Measurements from ENCODE around the gene LRRN3. TPM values are rescaled to one million over a fixed set of nuclear protein-coding genes. Genes with fewer than 3 reads are reported as not detected.

The LRRN3 gene
- total and polyA plus RNA-seq, 2 of the 8 experiments (the other 6 are each of a cell fraction or from before 2014, with no cell fraction given): 0.20 to 0.32 TPM

DNA sequence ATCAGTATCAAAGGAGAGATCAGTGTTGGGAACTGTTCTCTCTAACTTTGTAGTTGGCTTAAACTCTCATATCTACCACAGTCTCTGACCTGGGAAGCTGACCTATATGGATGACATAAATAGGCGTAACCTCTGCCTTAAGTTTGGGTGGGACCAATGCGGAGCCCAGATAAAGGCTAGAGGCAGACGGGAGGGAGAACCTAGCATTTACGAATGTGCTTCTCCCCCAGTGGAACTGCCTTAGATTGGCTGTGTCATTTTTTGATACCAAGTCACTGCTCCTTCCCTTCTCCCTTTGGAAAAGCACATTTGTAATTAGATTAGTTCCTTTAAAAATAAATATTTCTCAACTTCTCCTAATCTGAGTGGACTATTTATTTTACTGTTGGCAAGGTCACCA lies 23.7 kb upstream of the LRRN3 start:
- H3K9ac ChIP-seq (replicated peaks in 1 of 4; ENCODE audit: extremely low read depth in 1 of 4, low read depth in 3 of 4, low read length in 3 of 4): no peak overlapping the region
- no peak overlapping the region for H3K27ac ChIP-seq (ENCODE audit: low read depth, low read length)
- DNase-seq (ENCODE audit: low read depth in 1 of 2, low spot score in 2 of 2) (no peak), FAIRE-seq (no peak)
- no peak overlapping the region for H3K14ac ChIP-seq (ENCODE audit: insufficient read length)
- H3K23me2 ChIP-seq (ENCODE audit: low read depth, low read length): no peaks in the 10 kb centered on the region
- no peak overlapping the region for H2BK12ac ChIP-seq (ENCODE audit: low read depth, low read length)
- H4K20me1 ChIP-seq (replicated peaks in 1 of 2; ENCODE audit: control insufficient read depth in 1 of 2, insufficient read depth in 2 of 2, low read length in 2 of 2): no peaks in the 10 kb centered on the region
- H3K4ac ChIP-seq (replicated peaks; ENCODE audit: insufficient read length, low read depth, low read length): no peak overlapping the region
- POLR2A ChIA-PET (ENCODE audit: partially characterized antibody): no interaction called here
- H2AFZ ChIP-seq (ENCODE audit: low read length): no peak overlapping the region
- no peak overlapping the region for H4K91ac ChIP-seq (replicated peaks; ENCODE audit: insufficient read length, low read length)
- H2AK5ac ChIP-seq (ENCODE audit: low read depth, low read length): no peak overlapping the region
- no peaks in the 10 kb centered on the region for H3K36me3 ChIP-seq (ENCODE audit: control insufficient read depth in 2 of 4, insufficient read depth in 4 of 4, low read length in 3 of 4)
- H2BK20ac ChIP-seq (ENCODE audit: low read length): no peak overlapping the region
- CTCF ChIA-PET (ENCODE audit: partially characterized antibody): no interaction called here
- no peaks in the 10 kb centered on the region for H3K79me2 ChIP-seq (ENCODE audit: control insufficient read depth in 1 of 2, insufficient read depth in 2 of 2, low read length in 2 of 2)
- no peaks in the 10 kb centered on the region for H3K4me1 ChIP-seq (replicated peaks in 1 of 4; ENCODE audit: control insufficient read depth in 3 of 4, insufficient read depth in 4 of 4, low read length in 3 of 4)
- no peak overlapping the region for H3K23ac ChIP-seq (ENCODE audit: insufficient read length)
- H2BK5ac ChIP-seq (ENCODE audit: low read depth, low read length): no peak overlapping the region
- H2BK120ac ChIP-seq (replicated peaks; ENCODE audit: low read depth, low read length): no peak overlapping the region
- H4K5ac ChIP-seq (ENCODE audit: insufficient read length, low read depth, low read length): no peak overlapping the region
- H3K79me1 ChIP-seq (ENCODE audit: low read depth, low read length): no peaks in the 10 kb centered on the region
- no peak overlapping the region for H3K4me2 ChIP-seq (ENCODE audit: insufficient read depth in 1 of 2, low read depth in 2 of 2, low read length in 2 of 2)
- H3K18ac ChIP-seq (ENCODE audit: extremely low read depth, low read length): no peak overlapping the region
- no peak overlapping the region for H2BK15ac ChIP-seq (ENCODE audit: low read length)
- no peak overlapping the region for H3K56ac ChIP-seq (replicated peaks; ENCODE audit: insufficient read length, low read depth, low read length)
- peaks cover 6 to 18% of the 10 kb centered on the region in 2 experiments; a peak in 3 of 4 replicates for H3K9me3 ChIP-seq (ENCODE audit: insufficient read depth in 2 of 2, low read depth in 1 of 2, low read length in 1 of 2)
- no peak overlapping the region for H3K4me3 ChIP-seq (ENCODE audit: extremely low read depth in 1 of 4, insufficient read depth in 2 of 4, low read depth in 3 of 4, low read length in 4 of 4)
- H4K8ac ChIP-seq (ENCODE audit: extremely low read depth, insufficient read depth, low read length): no peak overlapping the region
- 99% methylated on average over 4 of the region's 4 CpGs; no CpG with 5 or more reads in 1 of the 2 experiments for WGBS, 2 experiments (ENCODE audit: extremely low coverage in 1 of 2, insufficient coverage in 1 of 2, insufficient read length in 1 of 2, insufficient replicate concordance in 2 of 2, low coverage in 1 of 2, low lambda C conversion rate in 2 of 2, missing lambda C conversion rate in 1 of 2)
- H3K27me3 ChIP-seq (replicated peaks in 1 of 4; ENCODE audit: control insufficient read depth in 3 of 4, extremely low read depth in 1 of 4, insufficient read depth in 3 of 4, low read length in 3 of 4): no peaks in the 10 kb centered on the region
- TF ChIP-seq, protein P1, sequence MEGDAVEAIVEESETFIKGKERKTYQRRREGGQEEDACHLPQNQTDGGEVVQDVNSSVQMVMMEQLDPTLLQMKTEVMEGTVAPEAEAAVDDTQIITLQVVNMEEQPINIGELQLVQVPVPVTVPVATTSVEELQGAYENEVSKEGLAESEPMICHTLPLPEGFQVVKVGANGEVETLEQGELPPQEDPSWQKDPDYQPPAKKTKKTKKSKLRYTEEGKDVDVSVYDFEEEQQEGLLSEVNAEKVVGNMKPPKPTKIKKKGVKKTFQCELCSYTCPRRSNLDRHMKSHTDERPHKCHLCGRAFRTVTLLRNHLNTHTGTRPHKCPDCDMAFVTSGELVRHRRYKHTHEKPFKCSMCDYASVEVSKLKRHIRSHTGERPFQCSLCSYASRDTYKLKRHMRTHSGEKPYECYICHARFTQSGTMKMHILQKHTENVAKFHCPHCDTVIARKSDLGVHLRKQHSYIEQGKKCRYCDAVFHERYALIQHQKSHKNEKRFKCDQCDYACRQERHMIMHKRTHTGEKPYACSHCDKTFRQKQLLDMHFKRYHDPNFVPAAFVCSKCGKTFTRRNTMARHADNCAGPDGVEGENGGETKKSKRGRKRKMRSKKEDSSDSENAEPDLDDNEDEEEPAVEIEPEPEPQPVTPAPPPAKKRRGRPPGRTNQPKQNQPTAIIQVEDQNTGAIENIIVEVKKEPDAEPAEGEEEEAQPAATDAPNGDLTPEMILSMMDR (IDR thresholded peaks at IDR 0.05; ENCODE audit: control extremely low read depth in 1 of 3, insufficient read depth in 1 of 3, low read depth in 1 of 3, low read length in 3 of 3): no peak
- TF ChIP-seq RFX5 (IDR thresholded peaks at IDR 0.05; ENCODE audit: borderline replicate concordance, low read depth, low read length): no peak
- no peak for TF ChIP-seq RAD21 (IDR thresholded peaks at IDR 0.05 in 1 of 2, conservative IDR thresholded peaks at IDR 0.05 in 1 of 2; ENCODE audit: low read depth in 2 of 2, low read length in 2 of 2)
- TF ChIP-seq KDM4A (IDR thresholded peaks at IDR 0.05; ENCODE audit: low read depth, low read length, severe bottlenecking): no peak
- no peak for TF ChIP-seq EGR1 (IDR thresholded peaks at IDR 0.05; ENCODE audit: borderline replicate concordance, low read depth, low read length)
- no peak for TF ChIP-seq CBX8 (IDR thresholded peaks at IDR 0.05; ENCODE audit: borderline replicate concordance, low read depth, low read length)
- TF ChIP-seq FOSL1 (IDR thresholded peaks at IDR 0.05; ENCODE audit: insufficient read depth, low read depth, low read length): no peak
- no peak for TF ChIP-seq SIRT6 (IDR thresholded peaks at IDR 0.05; ENCODE audit: low read length)
- no peak for TF ChIP-seq ZNF274 (IDR thresholded peaks at IDR 0.05; ENCODE audit: borderline replicate concordance, extremely low read depth, low read length)
- no peak for TF ChIP-seq BACH1 (IDR thresholded peaks at IDR 0.05; ENCODE audit: low read length)
- no peak for TF ChIP-seq SP2 (IDR thresholded peaks at IDR 0.05; ENCODE audit: low read length)
- TF ChIP-seq HDAC6 (IDR thresholded peaks at IDR 0.05; ENCODE audit: low read depth, low read length): no peak
- TF ChIP-seq YY1 (IDR thresholded peaks at IDR 0.05; ENCODE audit: low read depth, low read length): no peak

Measured in H1 (cell line).